HG03432 (cell line): ENCODE data around the gene FYN.

ENCODE experiments used
- ATAC-seq: cut with Tn5 transposase; IDR thresholded peaks from one replicate; pipeline ENCODE4 v1.9.1; 2021; ENCODE audit warnings: mild to moderate bottlenecking, moderate library complexity; ENCODE audit not compliant: unreplicated experiment

The FYN gene

DNA sequence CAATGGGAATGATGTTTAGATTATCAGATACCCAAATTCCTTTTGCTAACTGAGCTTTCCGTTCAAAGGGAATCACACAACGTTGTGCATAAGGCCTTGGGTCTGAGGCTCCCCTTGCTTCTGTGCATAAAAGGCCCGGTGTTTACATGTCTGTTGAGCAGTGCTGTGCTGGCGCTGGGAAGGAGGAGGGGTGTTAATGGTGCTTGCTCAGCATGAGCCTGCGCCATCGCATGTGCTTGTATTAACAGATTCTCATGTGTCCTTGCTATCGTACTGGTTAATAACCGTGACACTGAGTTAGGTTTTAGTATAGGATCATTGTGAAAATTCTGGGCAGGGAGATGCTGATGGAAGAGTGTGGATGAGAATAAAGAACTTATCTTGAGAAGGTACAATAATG, 205.3 kb downstream of the FYN start:
- no peak for ATAC-seq

DNA sequence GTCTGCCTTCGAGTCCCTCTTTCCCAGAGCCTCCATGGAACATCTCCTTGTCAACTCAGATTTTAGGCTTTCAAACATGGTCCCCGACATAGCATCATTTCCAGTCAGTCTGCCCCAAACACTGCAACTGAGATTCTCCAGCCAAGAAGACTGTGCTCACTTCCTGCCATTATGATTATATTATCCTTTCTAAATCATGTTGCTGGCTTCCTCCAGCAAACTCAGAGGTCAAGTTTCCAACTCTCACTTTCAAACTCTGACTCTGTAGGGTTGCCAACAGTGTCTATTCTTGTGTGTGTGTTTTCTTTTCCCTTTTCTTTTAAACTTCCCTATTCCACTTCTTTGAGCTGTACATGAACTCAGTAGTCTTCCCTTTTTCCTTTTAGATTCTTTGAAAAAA, 206.4 kb downstream of the FYN start:
- no peak for ATAC-seq

DNA sequence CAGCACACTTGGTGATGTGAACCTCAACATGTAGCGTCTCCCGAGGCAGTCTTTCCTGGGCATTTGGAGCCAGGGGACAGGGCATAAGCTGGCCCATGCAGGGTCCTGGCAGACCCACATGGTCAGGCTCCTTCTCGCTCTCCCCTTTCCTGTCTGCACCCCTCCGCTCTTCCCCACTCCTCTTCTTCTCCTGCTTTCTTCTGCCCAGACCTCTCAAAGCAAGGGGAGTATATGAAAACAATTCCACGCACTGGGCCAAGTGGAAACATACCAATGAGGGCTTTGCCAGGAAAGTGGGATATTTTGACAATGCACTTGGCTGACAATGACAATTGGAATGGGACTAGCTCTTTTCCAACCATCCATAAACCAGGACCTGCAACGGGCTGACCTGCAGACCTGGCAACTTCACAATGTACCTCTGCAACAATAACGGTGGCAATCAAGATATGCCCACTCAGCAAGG, 208.7 kb downstream of the FYN start:
- no peak for ATAC-seq

DNA sequence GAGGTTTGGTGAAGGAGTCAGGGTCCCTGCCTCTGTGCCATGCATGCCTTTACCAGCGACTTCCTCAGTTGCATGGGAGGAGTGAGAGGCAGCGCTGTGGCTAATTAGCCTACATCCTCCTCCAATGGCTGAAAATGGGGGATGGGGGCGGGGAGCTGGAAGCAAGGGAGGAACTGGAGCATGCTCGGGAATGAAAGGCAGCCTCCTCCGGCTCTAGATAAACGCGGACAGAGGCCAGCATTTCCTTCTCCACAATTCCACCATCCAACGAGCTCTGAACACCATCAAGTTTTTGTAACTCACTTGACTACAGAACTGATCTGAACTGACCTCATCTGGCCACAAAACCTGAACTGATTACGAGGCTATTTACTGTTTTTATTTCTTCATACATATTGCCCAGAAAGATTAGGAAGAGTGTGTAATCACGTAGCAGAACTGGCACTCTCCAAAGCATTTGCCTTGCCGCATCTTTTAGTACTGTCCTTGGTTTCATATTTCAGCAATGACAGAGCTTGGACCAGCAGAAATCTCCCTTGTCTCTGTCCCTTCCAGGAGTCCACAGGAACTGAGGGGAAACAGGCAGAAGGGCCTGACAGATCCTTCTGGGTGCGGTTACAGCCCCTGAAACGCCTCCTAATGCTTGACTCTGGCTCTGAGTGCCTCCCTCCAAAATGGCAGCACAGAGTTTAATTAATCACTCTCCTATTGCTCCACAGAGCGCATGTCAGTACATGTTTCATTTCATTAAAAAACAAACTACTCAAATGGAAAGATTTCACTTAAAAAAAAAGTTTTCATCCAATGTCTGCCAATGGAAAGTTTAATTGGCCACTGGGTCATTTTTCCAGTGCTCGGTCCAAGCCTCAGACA, 209.3 kb downstream of the FYN start:
- no peak for ATAC-seq

DNA sequence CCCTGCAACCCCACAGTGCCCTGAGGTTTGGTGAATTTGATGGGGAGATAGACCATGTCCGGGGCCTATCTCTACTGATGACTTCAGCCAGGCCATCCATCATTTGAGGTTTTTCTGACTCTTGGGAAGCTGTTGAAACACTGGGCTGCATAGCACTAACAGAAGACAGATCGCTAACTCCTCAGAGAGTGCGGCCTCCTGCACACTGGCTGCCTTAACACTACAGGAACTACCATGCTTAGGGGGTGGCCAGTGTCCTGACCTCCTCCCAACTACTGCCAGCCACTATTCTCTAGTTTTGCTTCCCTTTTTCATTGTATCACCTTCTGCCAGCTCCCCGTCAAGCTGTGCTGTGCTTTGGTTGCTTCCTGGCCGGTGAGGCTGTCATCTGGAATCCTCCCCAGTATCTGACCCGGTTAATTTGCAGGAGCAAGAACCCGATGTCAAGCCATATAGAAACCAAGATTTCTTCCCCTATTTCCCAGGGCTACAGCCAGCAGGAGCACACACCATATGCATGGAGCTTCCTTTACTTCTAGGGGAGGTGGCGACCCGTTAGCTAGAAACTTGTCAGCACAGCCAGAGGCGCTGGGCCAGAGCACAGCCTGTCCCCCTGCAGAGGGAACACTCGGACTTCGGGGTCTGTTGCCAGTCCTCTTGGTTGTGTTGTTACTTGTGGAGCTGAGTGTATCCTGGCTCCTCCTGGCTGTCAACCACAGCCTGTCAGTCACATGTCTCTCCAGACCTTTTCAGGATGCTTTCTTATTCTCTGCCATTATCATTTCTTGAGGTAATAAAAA, 210.3 kb downstream of the FYN start:
- no peak for ATAC-seq

DNA sequence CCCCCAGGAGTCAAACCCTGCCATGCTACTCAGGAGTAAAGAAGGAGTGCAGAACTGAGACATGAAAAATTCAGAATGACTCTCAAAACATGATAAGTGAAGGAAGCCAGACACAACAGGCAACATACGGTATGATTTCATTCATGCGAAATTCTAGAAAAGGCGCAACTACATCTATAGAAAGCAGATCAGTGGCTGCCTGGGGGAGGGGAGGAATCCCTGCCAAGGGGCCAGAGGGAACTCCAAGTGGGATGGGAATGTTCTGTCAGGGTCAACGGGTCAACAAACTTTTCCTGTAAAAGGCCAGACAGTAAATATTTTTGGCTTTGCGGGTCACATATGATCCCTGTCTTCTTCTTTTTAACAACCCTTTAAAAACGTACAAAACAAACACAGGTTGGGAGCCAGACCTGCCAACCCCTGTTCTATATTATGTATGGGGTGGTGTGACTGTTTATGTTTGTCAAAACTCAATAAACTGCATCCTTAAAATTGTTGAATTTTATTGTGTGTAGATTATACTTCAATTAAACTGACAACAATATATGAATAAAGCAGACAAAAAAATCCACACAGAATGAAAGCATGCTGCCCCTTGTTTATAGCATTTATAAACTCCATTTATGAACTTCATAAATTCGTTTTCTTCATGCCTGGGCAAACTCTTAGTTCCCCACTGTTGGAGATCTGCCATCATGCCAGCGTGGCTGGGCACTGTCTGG, 211.0 kb downstream of the FYN start:
- ATAC-seq, result no peak

DNA sequence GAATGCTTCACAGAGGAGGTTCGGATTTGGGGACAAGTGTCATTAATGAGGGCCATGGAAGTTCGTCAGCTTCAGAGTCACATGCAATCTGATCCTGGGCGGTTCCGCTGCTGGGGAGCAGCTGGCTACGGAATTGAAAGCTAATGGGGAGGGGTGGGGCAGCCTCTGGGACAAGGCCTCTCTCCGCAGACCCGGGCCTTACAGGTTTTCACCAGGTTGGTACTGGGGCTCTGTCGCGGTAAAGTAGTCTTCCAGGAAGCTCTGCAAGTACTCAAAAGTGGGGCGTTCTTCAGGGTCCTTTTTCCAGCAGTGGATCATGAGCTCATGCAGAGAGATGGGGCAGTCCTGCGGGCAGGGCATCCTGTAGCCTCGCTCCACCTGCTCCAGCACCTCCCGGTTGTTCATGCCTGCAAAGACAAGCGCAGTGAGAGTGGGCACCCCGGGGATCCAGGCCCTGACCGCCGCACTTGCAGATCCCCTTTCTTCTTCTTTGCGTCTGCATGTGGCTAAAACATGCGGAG, 211.7 kb downstream of the FYN start:
- no peak for ATAC-seq

DNA sequence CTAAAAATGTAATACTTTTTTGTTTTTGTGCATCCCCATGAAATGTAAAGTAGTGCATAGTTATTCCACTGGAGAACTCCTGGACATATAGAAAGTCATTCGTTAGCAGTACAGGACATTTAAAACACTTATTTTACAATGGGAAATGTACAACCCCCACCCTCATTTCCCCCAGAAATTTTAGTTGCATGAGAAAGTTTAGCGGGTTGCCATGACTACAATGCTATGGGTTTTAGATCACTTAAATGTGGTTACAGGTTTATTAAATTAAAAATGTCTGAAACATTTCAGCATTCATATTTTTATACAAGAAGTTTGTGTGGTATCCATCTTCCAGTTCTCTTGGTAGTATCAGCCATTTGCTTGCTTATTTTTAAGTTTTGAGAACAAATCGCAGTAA, 212.7 kb downstream of the FYN start:
- ATAC-seq, result no peak

DNA sequence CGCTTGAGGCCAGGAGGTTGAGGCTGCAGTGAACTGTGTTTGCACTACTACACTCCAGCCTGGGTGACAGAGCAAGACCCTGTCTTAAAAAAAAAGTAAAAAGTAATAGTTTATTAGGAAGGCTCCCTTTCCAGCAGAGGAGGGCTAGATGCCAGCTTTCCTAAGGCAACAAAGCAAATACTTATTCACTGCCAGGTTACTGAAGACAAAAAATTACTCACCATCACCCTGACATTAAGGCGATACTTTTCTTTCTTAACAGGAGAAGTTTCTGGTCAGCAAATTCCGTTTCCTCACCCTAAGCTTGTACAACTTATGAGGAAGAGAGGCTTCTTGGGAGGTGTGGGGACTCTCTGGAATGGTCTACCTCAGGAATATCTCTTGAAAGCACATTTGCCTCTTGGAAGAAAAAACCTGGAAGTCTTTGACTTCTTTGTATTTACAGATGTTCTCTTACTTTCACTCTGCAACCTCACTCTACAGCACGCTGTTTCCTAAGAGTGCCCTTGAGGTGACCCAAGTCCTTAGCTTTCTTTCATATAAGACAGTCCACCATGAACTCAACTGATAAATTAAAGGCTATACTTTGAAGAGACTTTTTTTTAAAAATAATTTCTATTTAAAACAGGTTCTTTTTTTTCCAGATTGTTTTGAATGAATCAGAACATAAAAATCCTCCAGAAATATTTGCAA, 214.6 kb downstream of the FYN start:
- ATAC-seq, result no peak

DNA sequence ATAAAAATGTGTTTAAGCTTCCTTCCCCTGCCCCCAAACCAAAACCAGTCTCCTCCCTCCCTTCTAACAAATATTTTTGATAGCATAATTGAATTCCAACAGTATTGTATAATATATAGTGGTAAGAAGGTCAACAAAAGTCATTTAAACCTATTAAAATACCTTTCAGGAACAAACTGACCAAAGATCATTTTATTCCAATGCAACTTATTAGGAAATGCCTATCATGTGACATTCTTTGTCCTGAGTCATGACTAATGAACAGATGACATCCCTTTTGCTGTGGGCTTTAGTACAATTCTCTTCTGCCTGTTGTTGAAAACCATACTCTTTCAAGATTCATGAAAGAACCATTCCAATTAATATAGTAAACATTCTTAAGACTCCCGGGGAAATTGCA, 216.1 kb downstream of the FYN start:
- no peak for ATAC-seq

DNA sequence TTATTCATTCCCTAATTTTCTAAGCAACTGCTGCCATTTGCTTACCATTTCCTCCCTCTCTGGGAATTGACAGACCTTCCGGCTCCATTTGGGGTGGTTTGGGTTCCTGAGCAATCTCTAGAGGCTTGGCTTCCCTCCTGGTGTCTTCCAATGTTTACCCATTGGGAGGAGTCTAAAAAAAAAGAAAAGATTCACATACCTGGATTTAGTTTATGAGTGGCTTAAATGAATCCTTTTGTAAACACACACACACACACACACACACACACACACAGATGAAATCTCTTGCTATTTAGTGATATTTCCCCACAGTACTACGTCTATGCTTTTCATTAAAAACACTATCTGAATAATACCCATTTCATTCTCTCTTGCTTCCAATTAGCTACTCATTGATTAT, 219.3 kb downstream of the FYN start:
- ATAC-seq, result no peak

DNA sequence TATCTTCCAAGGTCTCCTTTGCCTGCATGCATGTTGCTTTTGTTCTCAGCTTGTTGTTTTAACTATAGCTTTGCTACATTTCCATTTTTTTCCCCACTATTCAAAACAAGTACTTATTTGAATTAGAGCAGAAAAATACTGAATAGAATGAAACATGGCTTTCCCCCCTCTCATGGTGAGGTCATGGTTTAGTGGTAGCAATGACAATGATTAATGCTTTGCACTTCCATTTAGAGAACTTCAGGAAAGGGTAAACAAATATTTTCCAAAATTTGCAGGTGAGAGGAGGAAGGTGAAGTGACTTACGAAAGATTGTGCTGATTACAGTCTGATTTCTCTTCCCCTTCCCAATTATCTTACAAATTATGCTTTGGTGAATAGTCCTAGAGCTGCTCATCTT, 219.8 kb downstream of the FYN start:
- no peak for ATAC-seq

DNA sequence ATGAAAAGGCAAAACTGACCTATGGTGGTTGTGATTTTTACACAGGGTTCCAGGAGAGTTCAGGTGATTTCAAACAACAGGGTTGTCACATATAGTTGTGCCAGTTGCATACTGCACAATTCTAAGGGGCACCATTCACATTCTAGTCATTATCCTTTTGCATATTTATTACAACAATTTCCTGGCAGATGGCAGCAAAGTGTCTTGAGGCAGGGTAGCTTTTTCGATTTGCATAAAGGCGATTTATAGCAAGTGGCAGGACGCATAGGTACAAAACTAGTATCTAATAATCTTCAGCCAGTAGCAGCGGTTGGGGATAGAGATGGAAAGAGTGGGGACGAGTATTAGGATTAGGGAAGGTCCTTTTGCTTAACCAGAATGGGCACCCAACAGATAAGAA, 221.1 kb downstream of the FYN start:
- no peak for ATAC-seq

DNA sequence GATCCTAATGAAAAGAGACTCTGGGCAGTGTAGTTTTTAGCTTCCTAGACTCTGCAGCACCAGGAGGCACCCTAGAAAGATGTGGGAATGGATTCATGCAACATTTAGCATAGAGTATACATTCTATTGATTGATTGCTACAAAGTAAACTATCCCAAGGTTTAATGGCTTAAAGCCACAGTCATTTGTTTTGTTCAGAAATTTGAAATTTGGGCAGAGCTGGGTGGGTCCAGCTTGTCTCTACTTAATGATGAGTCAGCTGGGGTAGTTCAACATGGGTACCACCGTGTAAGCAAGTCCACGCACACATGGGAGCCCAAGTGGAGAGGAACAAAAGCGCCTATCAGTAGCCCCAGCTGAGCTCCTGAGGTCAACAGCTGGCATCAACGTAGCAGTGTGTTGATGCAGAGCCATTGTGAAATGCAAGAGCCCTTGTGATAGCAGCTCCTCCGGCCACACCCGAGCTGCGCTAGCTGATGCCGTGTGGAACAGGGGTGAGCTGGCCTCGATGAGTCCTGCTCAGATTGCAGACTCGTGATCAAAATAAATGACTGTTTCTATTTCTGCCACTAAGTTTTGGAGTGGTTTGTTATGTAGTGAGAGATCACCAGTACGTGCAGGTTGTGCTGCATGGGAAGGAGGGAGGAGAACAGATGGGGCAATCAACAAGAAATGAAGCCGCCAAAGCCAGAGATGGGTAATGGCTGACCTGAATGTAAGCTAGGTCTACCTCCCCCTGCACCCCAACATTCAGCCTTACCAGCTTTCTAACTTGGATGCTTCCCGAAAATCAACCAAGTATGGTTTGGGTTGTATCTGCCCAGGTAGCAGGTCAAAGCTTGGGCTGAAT, 221.8 kb downstream of the FYN start:
- ATAC-seq, result no peak

DNA sequence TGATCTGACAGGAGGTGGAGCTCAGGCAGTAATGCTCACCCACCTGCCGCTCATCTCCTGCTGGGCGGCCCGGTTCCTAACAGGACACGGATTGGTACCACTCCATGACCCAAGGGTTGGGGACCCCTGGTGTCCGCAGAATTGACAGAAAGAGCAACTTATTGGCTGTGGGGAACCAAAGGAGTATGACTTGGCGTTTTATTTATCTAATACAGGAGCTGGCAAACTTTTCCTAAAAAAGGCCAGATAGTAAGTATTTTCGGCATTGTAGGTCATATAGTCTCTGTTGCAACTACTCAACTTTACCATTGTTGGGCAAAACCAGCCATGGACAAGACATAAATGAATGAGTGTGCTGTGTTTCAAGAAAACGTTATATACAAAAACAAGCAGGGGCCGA, 223.2 kb downstream of the FYN start:
- ATAC-seq, result no peak

DNA sequence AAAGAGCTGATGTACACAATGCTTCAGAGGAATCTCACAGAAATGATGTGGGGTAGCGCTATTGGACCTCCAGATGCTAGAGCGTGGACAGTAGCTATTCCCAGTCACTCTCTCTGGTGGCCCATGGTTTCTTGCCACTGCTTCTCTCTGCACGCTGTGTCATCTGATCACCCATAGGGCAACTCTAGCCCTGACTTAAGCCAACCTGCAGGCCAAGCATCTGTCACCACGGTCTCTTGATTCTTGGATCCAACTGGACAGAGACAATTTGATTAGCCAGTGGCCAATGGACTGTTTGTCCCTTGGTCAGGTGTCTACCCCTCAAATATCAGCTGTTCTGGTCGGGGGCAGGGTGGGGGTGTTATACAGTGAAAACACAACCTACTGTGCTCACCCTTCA, 225.2 kb downstream of the FYN start:
- ATAC-seq, result no peak

DNA sequence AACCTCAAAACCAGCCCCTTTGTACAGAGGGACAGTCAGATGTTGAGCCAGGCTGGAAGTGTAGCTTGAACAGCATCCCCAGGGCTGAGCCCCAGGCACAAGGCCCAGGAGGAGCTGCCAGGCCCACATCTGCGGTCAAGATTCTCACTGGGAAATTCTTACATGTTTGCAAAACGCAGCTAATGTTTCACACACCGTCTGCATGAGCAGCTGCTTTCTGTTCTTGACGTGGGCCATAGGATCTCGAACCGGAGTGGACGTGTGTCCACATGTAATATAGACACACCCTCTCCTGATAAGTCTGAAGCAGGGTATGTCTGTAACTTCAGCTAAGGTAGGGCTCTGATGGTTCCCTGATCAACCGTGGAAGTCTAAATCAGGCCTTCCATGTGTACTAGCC, 226.3 kb downstream of the FYN start:
- ATAC-seq, result no peak

DNA sequence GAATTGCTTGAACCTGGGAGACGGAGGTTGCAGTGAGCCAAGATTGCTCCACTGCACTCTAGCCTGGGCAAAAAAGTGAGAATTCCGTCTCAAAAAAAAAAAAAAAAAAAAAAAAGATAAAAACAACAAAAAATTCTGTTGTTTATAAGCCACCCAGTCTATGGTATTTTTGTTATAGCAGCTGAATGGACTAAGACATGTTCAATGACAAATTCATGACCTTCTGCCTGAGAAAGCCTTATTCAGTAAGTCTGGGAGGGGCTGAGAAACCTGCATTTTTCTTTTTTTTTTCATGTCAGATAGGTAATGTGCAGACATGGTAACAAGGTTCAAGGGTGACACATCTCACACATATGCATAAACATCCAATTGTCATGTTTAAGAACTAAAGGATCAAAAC, 227.2 kb downstream of the FYN start:
- no peak for ATAC-seq

DNA sequence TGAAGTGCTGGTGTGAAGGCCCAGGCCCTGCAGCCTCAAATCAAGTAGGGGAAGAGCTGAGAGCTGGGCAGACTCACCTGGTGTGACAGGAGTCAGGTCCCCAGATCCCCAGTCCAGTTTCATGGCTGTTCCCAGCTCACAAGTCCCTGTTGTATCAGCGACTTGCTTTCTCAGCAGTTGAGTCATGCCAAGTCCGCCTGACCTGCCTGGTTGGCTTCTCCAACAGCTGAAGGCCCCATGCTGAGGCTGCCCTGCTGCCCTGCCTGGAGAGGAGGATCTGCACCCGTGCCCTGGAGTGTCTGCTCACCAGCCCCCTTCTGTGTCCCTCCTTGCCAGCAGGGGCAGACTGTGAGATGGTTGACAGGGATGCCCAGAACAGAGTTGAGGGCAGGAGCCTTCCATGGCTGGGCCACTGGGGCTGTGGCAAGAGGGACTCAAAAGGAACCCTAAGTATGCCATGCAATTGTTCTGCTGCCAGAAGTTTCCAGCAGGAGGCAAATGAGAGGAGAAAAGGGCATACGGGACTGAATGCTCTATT, 228.3 kb downstream of the FYN start:
- ATAC-seq, result no peak
